H9 (cell line): Measurements from ENCODE around the gene PPOX. TPM values are rescaled to one million over a fixed set of nuclear protein-coding genes. Genes with fewer than 3 reads are reported as not detected.

ENCODE experiments used
- DNase-seq: peaks from one replicate; pipeline ENCODE4 v3.0.0-alpha.2; 2017
- H2AFZ ChIP-seq: one replicate; pipeline ENCODE4 v1.6.1; 2013; ENCODE audit warnings: mild to moderate bottlenecking, low read length, control low read depth, moderate library complexity
- H2AK5ac ChIP-seq: 2 replicates; pipeline ENCODE4 v1.6.1; 2013; ENCODE audit warnings: low read length, control low read depth, mixed read lengths; ENCODE audit not compliant: insufficient read length
- H2BK120ac ChIP-seq: one replicate; pipeline ENCODE4 v1.6.1; 2013; ENCODE audit warnings: low read depth, mild to moderate bottlenecking, low read length, control low read depth, inconsistent platforms; ENCODE audit not compliant: poor library complexity, severe bottlenecking
- H2BK12ac ChIP-seq: 2 replicates; pipeline ENCODE4 v1.6.1; 2013; ENCODE audit warnings: low read length, control low read depth, mixed read lengths, low read depth; ENCODE audit not compliant: insufficient read length
- H2BK15ac ChIP-seq: 2 replicates; pipeline ENCODE4 v1.6.1; 2013; ENCODE audit warnings: low read depth, low read length, control low read depth
- H2BK20ac ChIP-seq: one replicate; pipeline ENCODE4 v1.6.1; 2013; ENCODE audit warnings: low read depth, mild to moderate bottlenecking, low read length, control low read depth, inconsistent platforms; ENCODE audit not compliant: poor library complexity, severe bottlenecking
- H2BK5ac ChIP-seq: 2 replicates; pipeline ENCODE4 v1.6.1; 2013; ENCODE audit warnings: low read length, control low read depth, mixed read lengths; ENCODE audit not compliant: insufficient read length
- H3K14ac ChIP-seq: 2 replicates; pipeline ENCODE4 v1.6.1; 2013; ENCODE audit warnings: low read length, control low read depth; ENCODE audit not compliant: insufficient read depth
- H3K18ac ChIP-seq: 2 replicates; pipeline ENCODE4 v1.6.1; 2013; ENCODE audit warnings: low read depth, mild to moderate bottlenecking, mixed read lengths, low read length, control low read depth; ENCODE audit not compliant: insufficient read length
- H3K23ac ChIP-seq: 2 replicates; pipeline ENCODE4 v1.6.1; 2013; ENCODE audit warnings: low read length, control low read depth, mixed read lengths, low read depth; ENCODE audit not compliant: insufficient read length
- H3K23me2 ChIP-seq: 2 replicates; pipeline ENCODE4 v1.6.1; 2013; ENCODE audit warnings: low read depth, mild to moderate bottlenecking, mixed read lengths, low read length, control low read depth; ENCODE audit not compliant: insufficient read length, poor library complexity, severe bottlenecking
- H3K27ac ChIP-seq: 2 replicates; pipeline ENCODE4 v1.5.1; 2013; ENCODE audit warnings: low read length, control low read depth, mixed read lengths, low read depth; ENCODE audit not compliant: insufficient read length
- H3K27me3 ChIP-seq: 2 replicates; pipeline ENCODE4 v1.6.1; 2013; ENCODE audit warnings: low read length, control low read depth, inconsistent platforms; ENCODE audit not compliant: insufficient read depth
- H3K4ac ChIP-seq: 2 replicates; pipeline ENCODE4 v1.6.1; 2013; ENCODE audit warnings: low read depth, mild to moderate bottlenecking, control low read depth, inconsistent platforms, low read length, moderate library complexity
- H3K4me1 ChIP-seq: 2 replicates; pipeline ENCODE4 v1.6.1; 2013; ENCODE audit warnings: low read length, control low read depth, inconsistent platforms; ENCODE audit not compliant: insufficient read depth
- H3K4me2 ChIP-seq: 2 replicates; pipeline ENCODE4 v1.6.1; 2013; ENCODE audit warnings: low read length, control low read depth, mixed read lengths; ENCODE audit not compliant: insufficient read length, insufficient read depth
- H3K56ac ChIP-seq: 2 replicates; pipeline ENCODE4 v1.6.1; 2013; ENCODE audit warnings: low read depth, mild to moderate bottlenecking, mixed read lengths, low read length, control low read depth; ENCODE audit not compliant: insufficient read length
- H3K79me1 ChIP-seq: 2 replicates; pipeline ENCODE4 v1.6.1; 2013; ENCODE audit warnings: low read depth, mild to moderate bottlenecking, moderate library complexity, low read length, control low read depth, inconsistent platforms; ENCODE audit not compliant: insufficient read depth, poor library complexity, severe bottlenecking
- H3K79me2 ChIP-seq: 2 replicates; pipeline ENCODE4 v1.6.1; 2013; ENCODE audit warnings: low read length, control low read depth, inconsistent platforms; ENCODE audit not compliant: insufficient read depth
- H3K9ac ChIP-seq: 2 replicates; pipeline ENCODE4 v1.6.1; 2013; ENCODE audit warnings: low read length, control low read depth, mixed read lengths; ENCODE audit not compliant: insufficient read length; ENCODE audit errors: extremely low read depth
- H3K9me3 ChIP-seq: one replicate; pipeline ENCODE4 v1.6.1; 2013; ENCODE audit warnings: low read depth, low read length, inconsistent platforms; ENCODE audit not compliant: control insufficient read depth
- H3T11ph ChIP-seq: one replicate; pipeline ENCODE4 v1.6.1; 2013; ENCODE audit warnings: mild to moderate bottlenecking, low read length, control low read depth, inconsistent platforms
- H4K20me1 ChIP-seq: one replicate; pipeline ENCODE4 v1.6.1; 2013; ENCODE audit not compliant: control insufficient read depth, insufficient read length, insufficient read depth
- H4K5ac ChIP-seq: 2 replicates; pipeline ENCODE4 v1.6.1; 2013; ENCODE audit warnings: low read depth, mild to moderate bottlenecking, mixed read lengths, low read length, control low read depth; ENCODE audit not compliant: insufficient read length
- H4K8ac ChIP-seq: replicated peaks from 2 replicates; pipeline ENCODE4 v1.6.1; 2013; ENCODE audit warnings: low read length, control low read depth, mixed read lengths, low read depth; ENCODE audit not compliant: insufficient read length
- H4K91ac ChIP-seq: 2 replicates; pipeline ENCODE4 v1.6.1; 2013; ENCODE audit warnings: low read depth, mild to moderate bottlenecking, moderate library complexity, mixed read lengths, low read length, control low read depth; ENCODE audit not compliant: insufficient read length
- H3K27ac Mint-ChIP-seq, 3 experiments: 2 replicates in 2 of 3; 3 replicates in 1 of 3; pipeline ENCODE4 v1.8.0; 2020 to 2021; ENCODE audit warnings: mixed read lengths in 3 of 3, mild to moderate bottlenecking in 1 of 3, moderate library complexity in 1 of 3
- H3K27me3 Mint-ChIP-seq: 2 replicates; pipeline ENCODE4 v1.8.0; 2021; ENCODE audit warnings: low read depth, mild to moderate bottlenecking, moderate library complexity, mixed read lengths
- H3K36me3 Mint-ChIP-seq, 3 experiments: 2 replicates in 2 of 3; 3 replicates in 1 of 3; pipeline ENCODE4 v1.8.0; 2020 to 2021; ENCODE audit warnings: low read depth in 3 of 3, mixed read lengths in 3 of 3; ENCODE audit not compliant: insufficient read depth in 1 of 3
- H3K4me1 Mint-ChIP-seq, 2 experiments: 2 replicates each; pipeline ENCODE4 v1.8.0; 2020; ENCODE audit warnings: mixed read lengths in 2 of 2
- H3K4me3 Mint-ChIP-seq, 2 experiments: 2 replicates in 1 of 2; 3 replicates in 1 of 2; pipeline ENCODE4 v1.8.0; 2020 to 2021; ENCODE audit warnings: mild to moderate bottlenecking in 2 of 2, mixed read lengths in 2 of 2, moderate library complexity in 1 of 2
- H3K9me3 Mint-ChIP-seq, 2 experiments: 2 replicates in 1 of 2; 3 replicates in 1 of 2; pipeline ENCODE4 v1.8.0; 2020; ENCODE audit warnings: mild to moderate bottlenecking in 2 of 2, mixed read lengths in 2 of 2, moderate library complexity in 1 of 2
- WGBS: extraction: QIAGEN DNeasy Blood & Tissue Kit; methylation state at CpG from one replicate; pipeline ENCODE4 v1.1.7; 2013; ENCODE audit warnings: missing lambda C conversion rate, low lambda C conversion rate, mixed read lengths; ENCODE audit not compliant: insufficient read length; ENCODE audit errors: extremely low coverage; 5-methylcytosine and 5-hydroxymethylcytosine counted together
- total RNA-seq: library from RNA; stranded (reverse); gene quantifications from 2 replicates; pipeline ENCODE4 v1.2.1, GENCODE V29; 2021
- TF ChIP-seq, protein P1 (sequence below): fragments of 200-600 bp; sonication (generic); conservative IDR thresholded peaks from 3 replicates; pipeline ENCODE4 v1.8.0; 2021; ENCODE audit warnings: antibody characterized with exemption, mild to moderate bottlenecking

Gene PPOX
- total RNA-seq, 1 experiment from 2014 or later, result 39.8 TPM

DNA sequence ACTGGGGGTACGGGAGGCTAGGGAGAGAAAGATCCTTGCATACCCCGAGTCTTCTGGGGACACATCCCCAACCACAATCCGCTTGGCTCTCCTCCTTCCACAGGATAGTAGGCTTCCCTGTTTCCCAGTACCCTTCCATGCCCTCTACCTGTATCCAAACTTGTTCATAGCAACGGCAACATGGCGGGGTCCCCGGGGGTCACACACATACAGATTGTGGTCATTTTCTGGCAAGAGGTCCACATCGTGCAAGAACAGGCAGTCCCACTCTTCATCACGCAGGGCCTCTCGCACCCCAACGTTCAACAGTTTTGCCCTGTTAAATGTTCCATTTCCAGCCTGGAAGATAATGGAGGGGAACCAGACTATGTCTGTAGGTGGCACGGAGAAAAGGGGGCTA is 7.5 kb downstream of the PPOX start:
- WGBS, result no CpG with 5 or more reads among the region's 11 CpGs
- Mint-ChIP-seq H3K27me3 (no peaks in the 10 kb centered on the region; the same call in 1 of the 2 replicates), H3K36me3 (peaks cover 25 to 62% (median 62%) of the 10 kb centered on the region in 3 experiments; a peak in 6 of 7 replicates), H3K9me3 (no peaks in the 10 kb centered on the region), H3K4me1 (peaks cover 19 to 21% of the 10 kb centered on the region in 2 experiments), H3K27ac (no peak overlapping the region), H3K4me3 (no peak overlapping the region)
- Histone ChIP-seq H4K8ac (no peak overlapping the region), H2BK20ac (no peak overlapping the region), H2BK15ac (no peak overlapping the region), H3T11ph (no peak overlapping the region), H3K27ac (no peak overlapping the region), H3K23ac (no peak overlapping the region), H2BK12ac (no peak overlapping the region), H3K9ac (no peak overlapping the region), H3K4ac (no peak overlapping the region), H2AK5ac (no peak overlapping the region), H4K91ac (no peak overlapping the region), H4K5ac (no peak overlapping the region), H3K4me1 (no peaks in the 10 kb centered on the region; the same call in 1 of the 2 replicates), H3K18ac (no peak overlapping the region), H3K4me2 (no peak overlapping the region), H2BK5ac (no peak overlapping the region), H3K14ac (no peak overlapping the region), H3K23me2 (peaks cover 6% of the 10 kb centered on the region), H2BK120ac (no peak overlapping the region), H2AFZ (no peak overlapping the region), H4K20me1 (no peaks in the 10 kb centered on the region), H3K9me3 (no peaks in the 10 kb centered on the region), H3K56ac (no peak overlapping the region), H3K79me2 (no peaks in the 10 kb centered on the region), H3K27me3 (no peaks in the 10 kb centered on the region), H3K79me1 (no peaks in the 10 kb centered on the region)
- no peak for DNase-seq
- TF ChIP-seq, protein P1, sequence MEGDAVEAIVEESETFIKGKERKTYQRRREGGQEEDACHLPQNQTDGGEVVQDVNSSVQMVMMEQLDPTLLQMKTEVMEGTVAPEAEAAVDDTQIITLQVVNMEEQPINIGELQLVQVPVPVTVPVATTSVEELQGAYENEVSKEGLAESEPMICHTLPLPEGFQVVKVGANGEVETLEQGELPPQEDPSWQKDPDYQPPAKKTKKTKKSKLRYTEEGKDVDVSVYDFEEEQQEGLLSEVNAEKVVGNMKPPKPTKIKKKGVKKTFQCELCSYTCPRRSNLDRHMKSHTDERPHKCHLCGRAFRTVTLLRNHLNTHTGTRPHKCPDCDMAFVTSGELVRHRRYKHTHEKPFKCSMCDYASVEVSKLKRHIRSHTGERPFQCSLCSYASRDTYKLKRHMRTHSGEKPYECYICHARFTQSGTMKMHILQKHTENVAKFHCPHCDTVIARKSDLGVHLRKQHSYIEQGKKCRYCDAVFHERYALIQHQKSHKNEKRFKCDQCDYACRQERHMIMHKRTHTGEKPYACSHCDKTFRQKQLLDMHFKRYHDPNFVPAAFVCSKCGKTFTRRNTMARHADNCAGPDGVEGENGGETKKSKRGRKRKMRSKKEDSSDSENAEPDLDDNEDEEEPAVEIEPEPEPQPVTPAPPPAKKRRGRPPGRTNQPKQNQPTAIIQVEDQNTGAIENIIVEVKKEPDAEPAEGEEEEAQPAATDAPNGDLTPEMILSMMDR, result no peak
